CD4-positive, alpha-beta T cell (primary cell): ENCODE results near the gene SDK1. TPM values are rescaled to one million over a fixed set of nuclear protein-coding genes. Genes with fewer than 3 reads are reported as not detected.

ENCODE experiments used
- ATAC-seq: fragments of 200-7000 bp; cut with Tn5 transposase; one replicate; pipeline ENCODE4 v1.10.0; 2022; ENCODE audit warnings: mild to moderate bottlenecking; ENCODE audit not compliant: poor library complexity
- CTCF ChIA-PET: fragments of 350-600 bp; sonication (Branson Sonifier 250); formaldehyde crosslinking; loops from one replicate; lab custom pipeline; 2021; ENCODE audit warnings: antibody characterized with exemption, inconsistent platforms; lab: Charles Lee
- POLR2A ChIA-PET: fragments of 350-600 bp; sonication (Branson Sonifier 250); formaldehyde crosslinking; loops from one replicate; lab custom pipeline; 2021; ENCODE audit warnings: antibody characterized with exemption, inconsistent platforms; lab: Charles Lee
- DNase-seq, 14 experiments: peaks; one replicate each; pipeline ENCODE4 v3.0.0-alpha.2; 2013 to 2020; ENCODE audit warnings: mixed read lengths in 2 of 14
- H3K27ac ChIP-seq, 2 donors: one replicate each; pipeline versions ENCODE4 v1.5.1 to v1.7.0; 2013; ENCODE audit warnings: low read length in 2 of 2, low read depth in 1 of 2, mild to moderate bottlenecking in 1 of 2
- H3K27me3 ChIP-seq, 2 experiments: 1 replicate in 1 of 2; 2 replicates in 1 of 2; pipeline versions ENCODE4 v1.6.1 to v1.7.0; 2013; ENCODE audit warnings: low read length in 2 of 2, control low read depth in 1 of 2, mild to moderate bottlenecking in 1 of 2, moderate library complexity in 1 of 2; ENCODE audit not compliant: insufficient read depth in 2 of 2, control insufficient read depth in 1 of 2
- H3K36me3 ChIP-seq: one replicate; pipeline ENCODE4 v1.6.1; 2013; ENCODE audit warnings: low read length, control low read depth; ENCODE audit not compliant: insufficient read depth
- H3K4me1 ChIP-seq: one replicate; pipeline ENCODE4 v1.6.1; 2013; ENCODE audit warnings: low read length, control low read depth; ENCODE audit not compliant: insufficient read depth
- H3K4me3 ChIP-seq: one replicate; pipeline ENCODE4 v1.5.1; 2013; ENCODE audit warnings: mild to moderate bottlenecking, low read length, moderate library complexity
- H3K9me3 ChIP-seq, 2 experiments: 1 replicate in 1 of 2; 2 replicates in 1 of 2; pipeline versions ENCODE4 v1.6.1 to v1.7.0; 2013; ENCODE audit warnings: low read length in 2 of 2, mild to moderate bottlenecking in 2 of 2, control low read depth in 1 of 2, moderate library complexity in 1 of 2; ENCODE audit not compliant: control insufficient read depth in 1 of 2, insufficient read depth in 1 of 2
- H3K27ac Mint-ChIP-seq: one replicate; pipeline ENCODE4 v1.8.0; 2020; ENCODE audit warnings: mixed read lengths
- H3K27me3 Mint-ChIP-seq: one replicate; pipeline ENCODE4 v1.8.0; 2021; ENCODE audit warnings: mixed read lengths
- H3K36me3 Mint-ChIP-seq: one replicate; pipeline ENCODE4 v1.8.0; 2021; ENCODE audit warnings: low read depth, mixed read lengths
- H3K4me1 Mint-ChIP-seq: one replicate; pipeline ENCODE4 v1.8.0; 2021; ENCODE audit warnings: low read depth, mixed read lengths
- H3K4me3 Mint-ChIP-seq: one replicate; pipeline ENCODE4 v1.8.0; 2020; ENCODE audit warnings: mild to moderate bottlenecking, mixed read lengths
- H3K9me3 Mint-ChIP-seq: one replicate; pipeline ENCODE4 v1.8.0; 2020; ENCODE audit warnings: mixed read lengths
- intact Hi-C, 2 experiments: fragments of 100-400 bp; cut with DNase I in 1 of 2; cut with micrococcal nuclease in 1 of 2; formaldehyde crosslinking; loops; one replicate each; pipeline versions ENCODE4 v1.15.1 to v1.9.0; 2023 to 2025; cut with DNase I, micrococcal nuclease
- total RNA-seq, 174 experiments: library from RNA in 2 of 174; stranded (reverse) in 2 of 174; gene quantifications; one replicate each; pipeline ENCODE4 v1.2.3 and lab custom pipeline; 2021 to 2026
- TF ChIP-seq, protein P1 (sequence below): fragments of 200-600 bp; IDR thresholded peaks from one replicate; pipeline ENCODE4 v1.8.0; 2022; ENCODE audit warnings: antibody characterized with exemption, mild to moderate bottlenecking

The SDK1 gene
- total RNA-seq, 2 experiments from 2014 or later, result 1.1 to 1.3 TPM

DNA sequence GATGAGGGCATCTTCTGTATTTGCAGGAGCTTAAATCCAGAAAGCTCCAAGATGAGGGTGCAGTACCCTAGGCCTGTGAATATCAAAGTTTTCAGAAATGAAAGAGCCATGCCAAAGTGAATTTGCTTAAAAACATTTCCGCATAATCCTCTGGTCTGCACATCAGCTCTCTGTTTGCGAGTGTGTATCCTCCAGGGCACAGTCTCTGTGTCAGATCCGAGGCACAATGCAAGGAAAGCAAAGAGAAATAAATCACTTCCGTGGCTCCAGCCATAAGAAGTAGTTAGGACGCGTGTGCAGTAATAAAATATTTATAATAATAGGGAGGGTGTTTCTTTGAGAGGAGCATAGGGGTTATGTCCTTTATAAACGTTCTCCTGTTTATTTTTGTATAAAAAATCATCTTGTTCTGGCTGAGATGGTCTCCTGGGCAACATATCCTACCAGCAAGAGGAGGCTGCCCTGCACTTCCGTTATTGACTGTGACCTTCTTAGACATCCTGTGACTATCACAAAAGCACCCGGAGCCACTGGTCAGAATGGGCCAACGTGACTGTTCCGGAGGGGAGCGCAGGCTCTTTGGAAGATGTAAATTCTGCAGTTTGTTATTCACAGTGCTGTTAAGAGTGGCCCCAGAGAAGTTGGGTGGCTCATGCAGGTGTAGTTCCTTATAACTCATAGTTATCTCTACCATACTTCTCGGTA, 713.4 kb downstream of the SDK1 start:
- Histone ChIP-seq H3K27ac (no peak overlapping the region), H3K27me3 (peaks cover 0 to 5% of the 10 kb centered on the region in 2 experiments), H3K4me1 (no peaks in the 10 kb centered on the region), H3K9me3 (peaks cover 8% of the 10 kb centered on the region in 2 experiments), H3K36me3 (no peaks in the 10 kb centered on the region), H3K4me3 (no peak overlapping the region)
- ATAC-seq (no peak), DNase-seq (no peak)
- peaks cover 2% of the 10 kb centered on the region for H3K9me3 Mint-ChIP-seq
- ChIA-PET CTCF (no interaction called here), POLR2A (no interaction called here)
- H3K36me3 Mint-ChIP-seq, result no peaks in the 10 kb centered on the region
- intact Hi-C loops, result no loop called here
- no peak overlapping the region for H3K4me3 Mint-ChIP-seq
- no peak overlapping the region for H3K27ac Mint-ChIP-seq
- H3K4me1 Mint-ChIP-seq, result no peaks in the 10 kb centered on the region
- TF ChIP-seq, protein P1, sequence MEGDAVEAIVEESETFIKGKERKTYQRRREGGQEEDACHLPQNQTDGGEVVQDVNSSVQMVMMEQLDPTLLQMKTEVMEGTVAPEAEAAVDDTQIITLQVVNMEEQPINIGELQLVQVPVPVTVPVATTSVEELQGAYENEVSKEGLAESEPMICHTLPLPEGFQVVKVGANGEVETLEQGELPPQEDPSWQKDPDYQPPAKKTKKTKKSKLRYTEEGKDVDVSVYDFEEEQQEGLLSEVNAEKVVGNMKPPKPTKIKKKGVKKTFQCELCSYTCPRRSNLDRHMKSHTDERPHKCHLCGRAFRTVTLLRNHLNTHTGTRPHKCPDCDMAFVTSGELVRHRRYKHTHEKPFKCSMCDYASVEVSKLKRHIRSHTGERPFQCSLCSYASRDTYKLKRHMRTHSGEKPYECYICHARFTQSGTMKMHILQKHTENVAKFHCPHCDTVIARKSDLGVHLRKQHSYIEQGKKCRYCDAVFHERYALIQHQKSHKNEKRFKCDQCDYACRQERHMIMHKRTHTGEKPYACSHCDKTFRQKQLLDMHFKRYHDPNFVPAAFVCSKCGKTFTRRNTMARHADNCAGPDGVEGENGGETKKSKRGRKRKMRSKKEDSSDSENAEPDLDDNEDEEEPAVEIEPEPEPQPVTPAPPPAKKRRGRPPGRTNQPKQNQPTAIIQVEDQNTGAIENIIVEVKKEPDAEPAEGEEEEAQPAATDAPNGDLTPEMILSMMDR, result no peak
- no peaks in the 10 kb centered on the region for H3K27me3 Mint-ChIP-seq

DNA sequence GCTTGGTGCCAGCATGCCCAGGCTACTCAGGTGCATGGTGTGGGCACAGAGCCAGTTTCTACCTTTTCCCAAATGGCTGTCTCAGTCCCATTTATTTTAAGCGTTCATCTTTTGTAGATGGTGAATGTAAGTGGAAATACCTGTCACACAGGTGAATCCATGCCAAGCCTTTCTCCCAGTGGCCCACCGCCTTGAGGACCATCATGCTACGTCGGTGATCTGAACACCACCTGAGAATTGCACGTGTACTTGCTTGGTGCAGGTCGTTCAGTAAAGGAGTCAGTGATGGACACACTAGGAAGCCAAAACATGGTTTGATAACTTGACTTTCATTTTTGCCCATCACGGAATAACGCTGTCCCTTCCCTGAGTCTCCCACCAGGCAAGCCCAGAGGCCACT, 714.3 kb downstream of the SDK1 start:
- ATAC-seq (no peak), DNase-seq (no peak)
- intact Hi-C loops, result no loop called here
- Histone ChIP-seq H3K27ac (no peak overlapping the region), H3K4me1 (no peaks in the 10 kb centered on the region), H3K9me3 (peaks cover 8 to 15% of the 10 kb centered on the region in 2 experiments), H3K27me3 (peaks cover 0 to 8% of the 10 kb centered on the region in 2 experiments), H3K36me3 (no peaks in the 10 kb centered on the region), H3K4me3 (no peak overlapping the region)
- CTCF ChIA-PET, result no interaction called here
- no peaks in the 10 kb centered on the region for H3K27me3 Mint-ChIP-seq
- H3K27ac Mint-ChIP-seq, result no peak overlapping the region
- POLR2A ChIA-PET, result no interaction called here
- TF ChIP-seq, protein P1, result no peak
- H3K9me3 Mint-ChIP-seq, result peaks cover 2% of the 10 kb centered on the region
- no peak overlapping the region for H3K4me3 Mint-ChIP-seq
- H3K4me1 Mint-ChIP-seq, result no peaks in the 10 kb centered on the region
- no peaks in the 10 kb centered on the region for H3K36me3 Mint-ChIP-seq

DNA sequence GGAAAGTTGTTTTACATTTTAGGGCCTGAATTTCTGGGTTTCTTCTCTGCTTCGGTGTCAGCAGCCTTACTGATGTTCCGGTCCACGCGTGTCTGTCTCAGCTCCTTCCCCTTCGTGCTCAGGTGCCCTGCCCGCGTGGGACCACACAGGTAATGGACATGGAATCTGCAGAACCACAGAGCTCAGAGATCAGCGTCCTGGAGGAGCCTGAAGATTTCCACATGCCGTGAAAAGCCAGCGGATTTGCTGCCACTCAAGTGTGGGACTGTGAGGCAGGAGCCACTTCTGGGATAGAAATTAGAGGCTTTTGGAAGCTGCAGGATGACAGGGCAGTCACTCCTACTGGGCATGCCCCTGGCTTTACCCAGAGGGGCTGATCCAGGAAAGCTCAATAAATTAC, 714.9 kb downstream of the SDK1 start:
- intact Hi-C loops, result no loop called here
- Mint-ChIP-seq H3K9me3 (peaks cover 2% of the 10 kb centered on the region), H3K27me3 (no peaks in the 10 kb centered on the region), H3K27ac (no peak overlapping the region), H3K36me3 (no peaks in the 10 kb centered on the region), H3K4me1 (no peaks in the 10 kb centered on the region), H3K4me3 (no peak overlapping the region)
- H3K4me1 ChIP-seq, result no peaks in the 10 kb centered on the region
- H3K27ac ChIP-seq, result no peak overlapping the region
- H3K36me3 ChIP-seq, result no peaks in the 10 kb centered on the region
- no peak for ATAC-seq
- H3K9me3 ChIP-seq, result peaks cover 8 to 17% of the 10 kb centered on the region in 2 experiments
- no peak overlapping the region for H3K4me3 ChIP-seq
- peaks cover 0 to 8% of the 10 kb centered on the region in 2 experiments for H3K27me3 ChIP-seq
- TF ChIP-seq, protein P1, result no peak
- ChIA-PET CTCF (no interaction called here), POLR2A (no interaction called here)
- no peak for DNase-seq
